Naive thymus-derived CD4-positive, alpha-beta T cell (primary cell): Measurements from ENCODE around the gene TRIM39. TPM values are rescaled to one million over a fixed set of nuclear protein-coding genes. Genes with fewer than 3 reads are reported as not detected.
"Not testable (repeated sequence)": the region's sequence is repeated elsewhere in the genome, so short reads cannot be mapped to it uniquely, and the experiment has no call there.

Experiments used
- ATAC-seq: fragments of 150-1000 bp; cut with Tn5 transposase; 2 replicates; pipeline ENCODE4 v1.10.0; 2021; ENCODE audit warnings: mild to moderate bottlenecking, moderate library complexity
- CTCF ChIA-PET: fragments of 350-600 bp; sonication (Branson Sonifier 250); formaldehyde crosslinking; loops from one replicate; lab custom pipeline; 2021; ENCODE audit warnings: antibody characterized with exemption; lab: Charles Lee
- POLR2A ChIA-PET: fragments of 350-600 bp; sonication (Branson Sonifier 250); formaldehyde crosslinking; loops from one replicate; lab custom pipeline; 2021; ENCODE audit warnings: antibody characterized with exemption, inconsistent platforms; lab: Charles Lee
- DNase-seq, 9 donors: peaks; one replicate each; pipeline versions ENCODE4 v3.0.0 to v3.0.0-alpha.2; 2020 to 2022; ENCODE audit warnings: mixed read lengths in 1 of 9
- H3K27ac ChIP-seq: one replicate; pipeline ENCODE4 v1.7.0; 2013; ENCODE audit warnings: mild to moderate bottlenecking, low read depth, low read length, moderate library complexity
- H3K27me3 ChIP-seq, 2 donors: one replicate each; pipeline ENCODE4 v1.7.0; 2013; ENCODE audit warnings: low read length in 2 of 2, mild to moderate bottlenecking in 2 of 2, moderate library complexity in 2 of 2; ENCODE audit not compliant: control insufficient read depth in 2 of 2, insufficient read depth in 2 of 2
- H3K36me3 ChIP-seq, 3 experiments: 1 replicate in 2 of 3; 2 replicates in 1 of 3; pipeline ENCODE4 v1.7.0; 2013; ENCODE audit warnings: low read length in 3 of 3, mild to moderate bottlenecking in 3 of 3, moderate library complexity in 1 of 3; ENCODE audit not compliant: insufficient read depth in 3 of 3, control insufficient read depth in 2 of 3
- H3K4me1 ChIP-seq, 2 donors: one replicate each; pipeline ENCODE4 v1.7.0; 2013; ENCODE audit warnings: low read length in 2 of 2, mild to moderate bottlenecking in 2 of 2, moderate library complexity in 1 of 2; ENCODE audit not compliant: control insufficient read depth in 2 of 2, insufficient read depth in 2 of 2
- H3K4me3 ChIP-seq: 2 replicates; pipeline ENCODE4 v1.7.0; 2013; ENCODE audit warnings: mild to moderate bottlenecking, low read length
- H3K9me3 ChIP-seq, 3 experiments: 1 replicate in 2 of 3; 2 replicates in 1 of 3; pipeline ENCODE4 v1.7.0; 2013; ENCODE audit warnings: low read length in 3 of 3; ENCODE audit not compliant: control insufficient read depth in 2 of 3
- H3K27ac Mint-ChIP-seq, 9 donors: one replicate each; pipeline ENCODE4 v1.8.0; 2020 to 2022; ENCODE audit warnings: mixed read lengths in 9 of 9, mild to moderate bottlenecking in 8 of 9, moderate library complexity in 5 of 9, inconsistent platforms in 2 of 9
- H3K27me3 Mint-ChIP-seq, 5 donors: one replicate each; pipeline ENCODE4 v1.8.0; 2021 to 2022; ENCODE audit warnings: mixed read lengths in 5 of 5, mild to moderate bottlenecking in 1 of 5
- H3K36me3 Mint-ChIP-seq, 5 donors: one replicate each; pipeline ENCODE4 v1.8.0; 2020 to 2022; ENCODE audit warnings: mixed read lengths in 5 of 5, mild to moderate bottlenecking in 3 of 5, inconsistent platforms in 1 of 5
- H3K4me1 Mint-ChIP-seq, 7 donors: one replicate each; pipeline ENCODE4 v1.8.0; 2020 to 2022; ENCODE audit warnings: mixed read lengths in 7 of 7, mild to moderate bottlenecking in 3 of 7, inconsistent platforms in 1 of 7
- H3K4me3 Mint-ChIP-seq, 10 donors: one replicate each; pipeline ENCODE4 v1.8.0; 2020 to 2022; ENCODE audit warnings: mild to moderate bottlenecking in 10 of 10, mixed read lengths in 10 of 10, moderate library complexity in 6 of 10, inconsistent platforms in 2 of 10
- H3K9me3 Mint-ChIP-seq, 11 donors: one replicate each; pipeline ENCODE4 v1.8.0; 2020 to 2022; ENCODE audit warnings: mixed read lengths in 11 of 11, mild to moderate bottlenecking in 4 of 11, inconsistent platforms in 1 of 11, moderate library complexity in 1 of 11
- intact Hi-C, 2 donors: fragments of 100-400 bp; cut with micrococcal nuclease; formaldehyde crosslinking; loops; one replicate each; pipeline ENCODE4 v1.15.1; 2023
- polyA plus RNA-seq, 2 donors: library from polyadenylated mRNA; unstranded; fragments of 300-500 nt; fragmentation: Illumina TruSeq; gene quantifications; one replicate each; pipeline ENCODE4 v1.2.3, GENCODE V29; 2021
- total RNA-seq, 6 experiments: library from RNA in 5 of 6; stranded (reverse) in 5 of 6; gene quantifications; 1 replicate in 5 of 6; 2 replicates in 1 of 6; pipeline ENCODE4 v1.2.3 and lab custom pipeline; 2021 to 2026

TRIM39 gene
- total and polyA plus RNA-seq, 7 experiments from 2014 or later: 7.6 to 42.1 (median 23.7) TPM

GRCh38 chr6:30361661-30362060, 34.9 kb downstream of the TRIM39 start:
- H3K4me3 Mint-ChIP-seq: no peak overlapping the region
- no peaks in the 10 kb centered on the region for H3K36me3 ChIP-seq
- H3K4me1 Mint-ChIP-seq: peaks cover 0 to 10% (median 6%) of the 10 kb centered on the region in 7 donors
- intact Hi-C loops: no loop called here
- no peaks in the 10 kb centered on the region for H3K9me3 ChIP-seq
- DNase-seq: no peak
- H3K27me3 ChIP-seq: peaks cover 10 to 11% of the 10 kb centered on the region in 2 donors
- POLR2A ChIA-PET: interaction anchor here (0.6 kb wide), 1 partner anchor 14 kb away, joined by 3 read pairs; no protein-coding TSS in a partner anchor
- H3K4me1 ChIP-seq: peaks cover 0 to 5% of the 10 kb centered on the region in 2 donors
- no peak overlapping the region for H3K27ac Mint-ChIP-seq
- peaks cover 0 to 5% (median 3%) of the 10 kb centered on the region in 11 donors for H3K9me3 Mint-ChIP-seq
- peaks cover 52 to 87% (median 75%) of the 10 kb centered on the region in 5 donors for H3K27me3 Mint-ChIP-seq
- no peak for ATAC-seq
- H3K4me3 ChIP-seq: no peak overlapping the region
- H3K27ac ChIP-seq: no peak overlapping the region
- CTCF ChIA-PET: no interaction called here
- peaks cover 0 to 4% (median 0%) of the 10 kb centered on the region in 5 donors for H3K36me3 Mint-ChIP-seq

- Mint-ChIP-seq H3K36me3 (peaks cover 0 to 4% (median 0%) of the 10 kb centered on the region in 5 donors), H3K9me3 (peaks cover 0 to 5% (median 3%) of the 10 kb centered on the region in 11 donors), H3K4me3 (no peak overlapping the region), H3K27ac (no peak overlapping the region), H3K4me1 (no peaks in the 10 kb centered on the region), H3K27me3 (peaks cover 46 to 79% (median 69%) of the 10 kb centered on the region in 5 donors)
- Histone ChIP-seq H3K27ac (no peak overlapping the region), H3K4me3 (no peak overlapping the region), H3K9me3 (no peaks in the 10 kb centered on the region), H3K27me3 (peaks cover 2 to 11% of the 10 kb centered on the region in 2 donors), H3K36me3 (no peaks in the 10 kb centered on the region), H3K4me1 (no peaks in the 10 kb centered on the region)
- ATAC-seq (no peak), DNase-seq (no peak)
- intact Hi-C loops: no loop called here
- CTCF ChIA-PET: interaction anchor here (0.6 kb wide), 1 partner anchor 11 kb away, joined by 3 read pairs; no protein-coding TSS in a partner anchor
- POLR2A ChIA-PET: no interaction called here
These were observed 36.7 kb downstream of the TRIM39 start for GRCh38 chr6:30363459-30363858.

DNA sequence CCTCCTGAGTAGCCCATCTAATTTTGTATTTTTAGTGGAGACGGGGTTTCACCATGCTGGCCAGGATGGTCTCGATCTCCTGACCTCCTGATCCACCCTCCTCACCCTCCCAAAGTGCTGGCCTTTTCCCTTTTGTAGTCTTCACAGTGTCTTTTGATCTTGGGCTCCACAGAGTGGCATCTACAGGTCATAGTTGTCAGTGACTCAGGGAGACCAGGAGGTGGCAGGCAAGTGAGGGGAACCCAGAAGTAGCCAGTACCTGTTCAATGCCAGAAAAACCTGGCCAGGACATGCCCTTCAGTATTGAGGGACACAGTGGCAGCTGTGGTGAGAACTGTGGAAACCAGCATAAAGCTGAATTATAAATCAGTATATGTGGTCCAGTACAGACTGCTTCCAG, 37.9 kb downstream of the TRIM39 start:
- POLR2A ChIA-PET: no interaction called here
- Histone ChIP-seq H3K36me3 (no peaks in the 10 kb centered on the region), H3K4me1 (no peaks in the 10 kb centered on the region), H3K4me3 (no peak overlapping the region), H3K27ac (no peak overlapping the region), H3K9me3 (no peaks in the 10 kb centered on the region), H3K27me3 (peaks cover 0 to 5% of the 10 kb centered on the region in 2 donors)
- DNase-seq (no peak), ATAC-seq (no peak)
- peaks cover 43 to 82% (median 71%) of the 10 kb centered on the region in 5 donors for H3K27me3 Mint-ChIP-seq
- no peaks in the 10 kb centered on the region for H3K4me1 Mint-ChIP-seq
- no peak overlapping the region for H3K4me3 Mint-ChIP-seq
- H3K27ac Mint-ChIP-seq: no peak overlapping the region
- H3K36me3 Mint-ChIP-seq: peaks cover 0 to 4% (median 0%) of the 10 kb centered on the region in 5 donors
- CTCF ChIA-PET: interaction anchor here (1.0 kb wide), 1 partner anchor 11 kb away, joined by 3 read pairs; no protein-coding TSS in a partner anchor
- intact Hi-C loops: no loop called here
- peaks cover 0 to 5% (median 3%) of the 10 kb centered on the region in 11 donors for H3K9me3 Mint-ChIP-seq

DNA sequence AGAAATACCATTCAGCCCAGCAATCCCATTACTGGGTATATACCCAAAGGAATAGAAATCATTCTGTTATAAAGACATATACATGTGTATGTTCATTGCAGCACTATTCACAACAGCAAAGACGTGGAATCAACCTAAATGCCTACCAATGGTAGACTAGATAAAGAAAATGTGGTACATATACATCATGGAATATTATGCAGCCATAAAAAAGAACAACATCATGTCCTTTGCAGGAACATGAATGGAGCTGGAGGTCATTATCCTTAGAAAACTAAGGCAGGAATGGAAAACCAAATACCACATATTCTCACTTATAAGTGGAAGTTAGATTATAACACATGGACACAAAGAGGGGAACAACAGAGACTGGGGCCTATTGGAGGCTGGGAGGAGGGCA, 42.6 kb downstream of the TRIM39 start:
- H3K9me3 ChIP-seq, H3K4me3 ChIP-seq, DNase-seq, H3K36me3 ChIP-seq, intact Hi-C loops, H3K27ac ChIP-seq, H3K9me3 Mint-ChIP-seq, H3K4me3 Mint-ChIP-seq, H3K36me3 Mint-ChIP-seq, H3K27ac Mint-ChIP-seq, H3K4me1 ChIP-seq, ATAC-seq, POLR2A ChIA-PET, H3K27me3 ChIP-seq, H3K4me1 Mint-ChIP-seq: not testable (repeated sequence)
- peaks cover 27 to 61% (median 45%) of the 10 kb centered on the region in 5 donors for H3K27me3 Mint-ChIP-seq
- CTCF ChIA-PET: interaction anchor here (1.7 kb wide), 1 partner anchor 28 kb away, joined by 3 read pairs; no protein-coding TSS in a partner anchor

DNA sequence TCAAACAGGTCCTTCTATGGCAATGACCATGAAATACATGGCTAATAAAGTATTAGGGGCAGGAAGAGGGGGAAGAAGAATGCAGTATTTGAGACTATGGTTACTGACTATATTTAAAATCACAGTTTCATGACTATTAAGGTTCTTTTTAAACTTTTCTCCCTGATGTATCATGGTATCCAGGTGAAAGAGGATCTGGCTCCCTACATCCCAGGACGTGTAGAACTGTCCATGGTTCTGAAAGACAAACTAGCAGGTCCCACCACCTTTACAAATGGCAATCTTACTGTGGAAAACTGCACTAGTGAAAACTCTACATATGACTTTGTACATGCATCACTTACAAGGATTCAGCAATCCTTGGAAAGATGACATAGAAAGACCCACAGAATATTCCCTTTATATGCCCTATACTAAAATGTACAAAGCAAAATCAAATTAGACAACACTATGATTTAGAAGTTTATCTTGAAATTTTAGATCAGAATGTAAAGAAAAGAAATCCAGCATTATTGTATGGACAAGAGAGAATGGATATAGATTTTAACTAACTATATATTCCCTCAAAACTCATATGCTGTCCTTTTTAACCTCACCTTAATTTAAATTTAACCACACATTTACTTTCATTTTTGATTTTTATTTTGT, 51.7 kb downstream of the TRIM39 start:
- H3K27ac ChIP-seq: no peak overlapping the region
- H3K27me3 Mint-ChIP-seq: peaks cover 38 to 70% (median 43%) of the 10 kb centered on the region in 5 donors
- H3K27ac Mint-ChIP-seq: no peak overlapping the region
- no peaks in the 10 kb centered on the region for H3K27me3 ChIP-seq
- ChIA-PET CTCF (no interaction called here), POLR2A (no interaction called here)
- H3K4me3 ChIP-seq: no peak overlapping the region
- H3K4me3 Mint-ChIP-seq: no peak overlapping the region
- H3K9me3 ChIP-seq: no peaks in the 10 kb centered on the region
- H3K4me1 Mint-ChIP-seq: peaks cover 0 to 3% (median 0%) of the 10 kb centered on the region in 7 donors
- DNase-seq (no peak), ATAC-seq (no peak)
- H3K4me1 ChIP-seq: no peaks in the 10 kb centered on the region
- no peaks in the 10 kb centered on the region for H3K36me3 Mint-ChIP-seq
- peaks cover 0 to 3% (median 0%) of the 10 kb centered on the region in 11 donors for H3K9me3 Mint-ChIP-seq
- H3K36me3 ChIP-seq: no peaks in the 10 kb centered on the region
- intact Hi-C loops: no loop called here

GRCh38 chr6:30380464-30380863, 53.7 kb downstream of the TRIM39 start:
- CTCF ChIA-PET: interaction anchor here (0.7 to 0.8 kb wide), 2 partner anchors 27 to 46 kb away, joined by 3 read pairs; no protein-coding TSS in a partner anchor
- no peaks in the 10 kb centered on the region for H3K36me3 Mint-ChIP-seq
- peaks cover 0 to 3% (median 0%) of the 10 kb centered on the region in 11 donors for H3K9me3 Mint-ChIP-seq
- peaks cover 0 to 3% (median 0%) of the 10 kb centered on the region in 7 donors for H3K4me1 Mint-ChIP-seq
- no peak overlapping the region for H3K27ac Mint-ChIP-seq
- H3K4me3 Mint-ChIP-seq: no peak overlapping the region
- intact Hi-C loops: no loop called here
- peaks cover 54 to 72% (median 59%) of the 10 kb centered on the region in 5 donors for H3K27me3 Mint-ChIP-seq
- DNase-seq (no peak), ATAC-seq (no peak)
- no peaks in the 10 kb centered on the region for H3K4me1 ChIP-seq
- no peaks in the 10 kb centered on the region for H3K36me3 ChIP-seq
- POLR2A ChIA-PET: interaction anchor here (0.7 kb wide), 1 partner anchor 45 kb away, joined by 3 read pairs; no protein-coding TSS in a partner anchor
- no peak overlapping the region for H3K4me3 ChIP-seq
- no peak overlapping the region for H3K27ac ChIP-seq
- H3K9me3 ChIP-seq: no peaks in the 10 kb centered on the region
- H3K27me3 ChIP-seq: no peaks in the 10 kb centered on the region
